ENCODE data around the gene KCNJ1.

KCNJ1 gene

DNA sequence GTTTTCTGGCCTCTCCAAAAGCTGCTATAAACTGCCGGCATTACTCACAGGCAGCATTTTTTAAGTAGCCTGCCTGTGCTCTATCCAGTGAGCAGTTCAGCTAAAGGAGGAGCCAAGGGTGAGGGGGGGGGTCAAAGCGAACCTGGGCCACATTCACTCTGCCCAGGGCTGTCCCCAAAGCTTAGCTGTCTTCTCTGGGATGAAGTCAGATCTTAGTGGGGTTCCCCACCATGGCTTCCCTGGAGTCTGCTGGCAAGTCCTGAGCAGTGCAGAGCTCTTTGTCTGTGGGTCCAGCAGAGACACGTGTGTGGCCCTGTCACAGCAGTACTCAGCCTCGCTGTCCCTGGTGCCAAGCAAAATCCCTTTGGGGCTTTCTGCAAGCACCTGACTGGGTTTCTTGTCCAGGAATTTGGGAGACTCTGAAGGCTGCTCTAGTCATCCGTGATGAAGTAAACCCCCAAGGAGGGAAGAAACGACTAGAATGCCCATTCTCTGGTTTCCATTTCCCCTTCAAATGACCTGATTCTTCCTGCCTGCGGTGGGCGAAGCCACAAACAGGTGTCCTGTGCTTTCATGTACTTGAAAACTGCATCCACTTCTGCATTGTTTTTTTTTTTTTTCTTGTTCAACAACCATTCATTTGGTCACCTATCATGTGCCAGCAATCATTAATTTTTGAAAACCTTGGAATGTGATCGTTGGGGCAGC, 26.6 kb upstream of the KCNJ1 start:
- Histone ChIP-seq H3K9ac (ENCODE audit: insufficient read length, low read depth) (no peak overlapping the region), H3K36me3 (ENCODE audit: insufficient read depth, insufficient read length, low read length) (no peaks in the 10 kb centered on the region), H3K4me3 (ENCODE audit: insufficient read length, low read depth) (no peak overlapping the region), H3K4me1 (ENCODE audit: insufficient read depth, insufficient read length) (peaks cover 2% of the 10 kb centered on the region), H3K27me3 (ENCODE audit: insufficient read depth, insufficient read length) (peaks cover 33% of the 10 kb centered on the region), H3K9me3 (ENCODE audit: insufficient read depth, low read length) (no peaks in the 10 kb centered on the region)
- no peak for DNase-seq (ENCODE audit: low read depth, low spot score)
- TF ChIP-seq ZNF274 (IDR thresholded peaks at IDR 0.05; ENCODE audit: low read depth, low read length) (no peak), SUZ12 (IDR thresholded peaks at IDR 0.05; ENCODE audit: extremely low read depth, insufficient read depth, insufficient read length) (no peak), YY1 (IDR thresholded peaks at IDR 0.05; ENCODE audit: insufficient read depth, insufficient read length) (no peak)

DNA sequence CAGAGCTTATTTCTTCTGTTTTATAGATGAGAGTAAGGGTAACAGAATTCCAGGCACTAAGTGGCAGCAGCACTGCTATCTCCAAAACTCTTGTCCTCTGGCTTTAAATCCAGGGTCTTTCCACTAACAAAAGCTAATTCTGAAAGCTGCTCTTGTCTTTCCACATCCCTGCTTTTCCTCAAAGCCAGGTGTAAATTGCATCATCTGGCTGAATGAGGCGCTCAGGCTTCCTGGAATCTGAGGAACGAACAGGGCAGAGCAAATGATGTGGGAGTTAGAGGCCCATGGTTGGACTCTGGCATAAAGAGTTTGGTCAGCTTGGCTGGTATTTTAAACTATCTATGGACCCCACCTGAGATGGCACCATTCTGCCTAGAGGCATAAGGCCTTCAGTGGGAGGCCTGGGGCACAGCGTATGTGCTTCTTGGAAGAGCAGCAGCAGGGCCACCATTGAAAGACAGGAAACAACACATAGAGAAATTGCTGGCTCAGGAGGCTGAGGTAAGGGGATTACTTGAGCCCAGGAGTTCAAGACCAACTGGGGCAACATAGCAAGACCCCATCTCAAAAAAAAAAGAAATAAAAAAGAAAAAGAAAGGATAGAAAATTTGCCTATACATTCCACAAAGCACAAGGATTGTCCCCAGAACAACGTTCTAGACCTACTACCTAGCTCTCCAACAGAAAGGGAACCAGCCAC, 25.9 kb upstream of the KCNJ1 start:
- no peak for DNase-seq (ENCODE audit: low read depth, low spot score)
- H3K9ac ChIP-seq (ENCODE audit: insufficient read length, low read depth): no peak overlapping the region
- H3K4me1 ChIP-seq (ENCODE audit: insufficient read depth, insufficient read length): peaks cover 2% of the 10 kb centered on the region
- peaks cover 40% of the 10 kb centered on the region for H3K27me3 ChIP-seq (ENCODE audit: insufficient read depth, insufficient read length)
- no peaks in the 10 kb centered on the region for H3K36me3 ChIP-seq (ENCODE audit: insufficient read depth, insufficient read length, low read length)
- TF ChIP-seq ZNF274 (IDR thresholded peaks at IDR 0.05; ENCODE audit: low read depth, low read length) (no peak), SUZ12 (IDR thresholded peaks at IDR 0.05; ENCODE audit: extremely low read depth, insufficient read depth, insufficient read length) (no peak), YY1 (IDR thresholded peaks at IDR 0.05; ENCODE audit: insufficient read depth, insufficient read length) (no peak)
- no peak overlapping the region for H3K4me3 ChIP-seq (ENCODE audit: insufficient read length, low read depth)
- H3K9me3 ChIP-seq (ENCODE audit: insufficient read depth, low read length): no peaks in the 10 kb centered on the region

DNA sequence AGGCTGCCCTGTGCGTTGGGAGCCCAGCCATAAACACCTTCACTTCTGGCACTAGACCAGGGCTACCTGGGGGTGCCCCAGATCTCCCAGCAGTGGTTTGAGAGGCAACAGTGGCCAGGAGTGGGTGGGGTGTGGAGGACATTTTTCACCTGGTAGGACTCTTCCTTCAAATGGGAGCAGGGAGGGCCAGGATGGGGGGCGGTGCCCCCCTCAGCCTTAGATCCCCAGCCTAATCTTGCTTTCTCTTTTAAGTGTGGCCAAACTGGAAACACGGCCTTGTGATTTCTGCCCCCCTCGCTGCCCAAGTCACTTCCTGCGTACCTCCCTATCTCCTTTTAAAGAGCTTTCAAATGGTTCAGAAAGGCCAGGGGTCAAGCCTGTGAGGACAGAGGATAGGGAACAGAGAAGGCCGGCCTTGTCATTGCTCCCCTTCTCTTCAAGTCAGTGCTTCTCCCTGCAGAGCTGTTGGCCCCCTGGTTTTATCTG, 24.9 kb upstream of the KCNJ1 start:
- Histone ChIP-seq H3K36me3 (ENCODE audit: insufficient read depth, insufficient read length, low read length) (no peaks in the 10 kb centered on the region), H3K9me3 (ENCODE audit: insufficient read depth, low read length) (no peaks in the 10 kb centered on the region), H3K4me3 (ENCODE audit: insufficient read length, low read depth) (no peak overlapping the region), H3K4me1 (ENCODE audit: insufficient read depth, insufficient read length) (peaks cover 2% of the 10 kb centered on the region), H3K27me3 (ENCODE audit: insufficient read depth, insufficient read length) (peaks cover 40% of the 10 kb centered on the region), H3K9ac (ENCODE audit: insufficient read length, low read depth) (no peak overlapping the region)
- TF ChIP-seq ZNF274 (IDR thresholded peaks at IDR 0.05; ENCODE audit: low read depth, low read length): no peak
- TF ChIP-seq YY1 (IDR thresholded peaks at IDR 0.05; ENCODE audit: insufficient read depth, insufficient read length): no peak
- no peak for TF ChIP-seq SUZ12 (IDR thresholded peaks at IDR 0.05; ENCODE audit: extremely low read depth, insufficient read depth, insufficient read length)
- DNase-seq (ENCODE audit: low read depth, low spot score): no peak

DNA sequence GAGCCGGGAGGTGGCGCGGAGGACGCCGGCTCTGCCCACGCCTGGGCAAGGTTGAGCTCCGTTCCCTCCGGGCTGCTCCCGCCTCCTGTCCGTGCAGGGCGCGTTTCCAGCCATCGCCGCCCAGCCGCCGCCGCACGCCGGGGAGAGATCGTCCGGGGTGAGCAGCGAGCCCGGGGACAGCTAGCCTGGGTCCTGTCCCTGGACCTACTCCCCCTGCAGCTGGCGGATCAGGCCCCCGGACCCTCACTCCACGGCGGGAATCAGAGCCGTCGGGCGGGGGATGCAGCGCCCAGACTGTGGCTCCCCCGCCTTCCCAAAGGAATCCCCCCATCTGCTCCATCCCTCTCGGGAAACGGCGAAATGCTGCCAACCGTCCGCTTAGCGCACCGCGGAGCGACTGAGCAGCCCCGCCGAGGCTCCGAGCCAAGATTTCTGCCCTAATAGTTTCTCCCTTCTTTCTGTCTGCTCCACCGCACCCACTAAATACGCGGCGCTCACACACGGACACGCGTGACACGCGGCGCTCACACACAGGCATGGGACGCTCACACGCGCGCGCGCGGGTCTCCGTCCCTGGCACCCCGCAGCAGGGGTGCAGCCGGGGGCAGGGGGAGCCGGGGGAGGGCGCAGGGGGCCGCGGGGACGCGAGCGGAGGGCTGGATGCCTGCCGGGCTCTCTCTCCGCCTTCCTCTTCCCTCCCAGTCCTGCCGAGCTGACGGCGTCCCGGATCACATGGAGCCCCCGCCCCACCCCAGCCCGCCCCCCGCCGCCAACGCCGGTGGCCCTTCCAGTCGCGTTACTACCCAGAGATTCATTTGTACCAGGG, 23.7 kb upstream of the KCNJ1 start, which contains the start of gene KCNJ5:
Gene KCNJ5, plus strand, starts transcription at position 814 of the 826 bp plus-strand sequence. CDS start 19,918 bp downstream, outside the sequence.
- H3K4me1 ChIP-seq (ENCODE audit: insufficient read depth, insufficient read length): peaks cover 2% of the 10 kb centered on the region
- peak within 1 kb of the TSS; percentile 47 for H3K4me3 ChIP-seq (ENCODE audit: insufficient read length, low read depth)
- H3K27me3 ChIP-seq (ENCODE audit: insufficient read depth, insufficient read length): peaks cover 40% of the 10 kb centered on the region
- DNase-seq (ENCODE audit: low read depth, low spot score): no peak
- H3K9ac ChIP-seq (ENCODE audit: insufficient read length, low read depth): peak within 1 kb of the TSS; percentile 56
- H3K9me3 ChIP-seq (ENCODE audit: insufficient read depth, low read length): no peaks in the 10 kb centered on the region
- H3K36me3 ChIP-seq (ENCODE audit: insufficient read depth, insufficient read length, low read length): no peaks in the 10 kb centered on the region
- no peak for TF ChIP-seq YY1 (IDR thresholded peaks at IDR 0.05; ENCODE audit: insufficient read depth, insufficient read length)
- peak; percentile 58 for TF ChIP-seq SUZ12 (IDR thresholded peaks at IDR 0.05; ENCODE audit: extremely low read depth, insufficient read depth, insufficient read length)

DNA sequence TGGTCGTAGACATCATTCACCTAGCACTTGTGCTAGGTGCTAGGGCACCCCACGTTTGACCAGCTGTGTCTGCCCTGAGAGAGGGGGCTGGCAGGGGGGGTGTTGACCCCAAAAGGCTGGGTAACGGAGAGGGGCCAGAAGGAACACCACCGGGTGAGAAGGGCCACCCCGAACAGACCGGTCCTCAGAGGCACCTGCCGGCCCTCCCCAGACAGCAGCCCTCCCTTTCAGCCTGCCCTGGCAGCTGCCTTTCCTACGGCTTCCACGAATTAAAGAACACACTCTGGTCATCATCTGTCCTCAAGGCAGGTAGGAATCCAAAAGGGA, 23.1 kb upstream of the KCNJ1 start:
- no peak for TF ChIP-seq ZNF274 (IDR thresholded peaks at IDR 0.05; ENCODE audit: low read depth, low read length)
- no peak for TF ChIP-seq YY1 (IDR thresholded peaks at IDR 0.05; ENCODE audit: insufficient read depth, insufficient read length)
- no peak for TF ChIP-seq SUZ12 (IDR thresholded peaks at IDR 0.05; ENCODE audit: extremely low read depth, insufficient read depth, insufficient read length)
- H3K36me3 ChIP-seq (ENCODE audit: insufficient read depth, insufficient read length, low read length): no peaks in the 10 kb centered on the region
- H3K9me3 ChIP-seq (ENCODE audit: insufficient read depth, low read length): no peaks in the 10 kb centered on the region
- peaks cover 40% of the 10 kb centered on the region for H3K27me3 ChIP-seq (ENCODE audit: insufficient read depth, insufficient read length)
- H3K9ac ChIP-seq (ENCODE audit: insufficient read length, low read depth): peak overlapping the region; percentile 56
- no peak for DNase-seq (ENCODE audit: low read depth, low spot score)
- H3K4me3 ChIP-seq (ENCODE audit: insufficient read length, low read depth): peak overlapping the region; percentile 47
- peaks cover 2% of the 10 kb centered on the region for H3K4me1 ChIP-seq (ENCODE audit: insufficient read depth, insufficient read length)

DNA sequence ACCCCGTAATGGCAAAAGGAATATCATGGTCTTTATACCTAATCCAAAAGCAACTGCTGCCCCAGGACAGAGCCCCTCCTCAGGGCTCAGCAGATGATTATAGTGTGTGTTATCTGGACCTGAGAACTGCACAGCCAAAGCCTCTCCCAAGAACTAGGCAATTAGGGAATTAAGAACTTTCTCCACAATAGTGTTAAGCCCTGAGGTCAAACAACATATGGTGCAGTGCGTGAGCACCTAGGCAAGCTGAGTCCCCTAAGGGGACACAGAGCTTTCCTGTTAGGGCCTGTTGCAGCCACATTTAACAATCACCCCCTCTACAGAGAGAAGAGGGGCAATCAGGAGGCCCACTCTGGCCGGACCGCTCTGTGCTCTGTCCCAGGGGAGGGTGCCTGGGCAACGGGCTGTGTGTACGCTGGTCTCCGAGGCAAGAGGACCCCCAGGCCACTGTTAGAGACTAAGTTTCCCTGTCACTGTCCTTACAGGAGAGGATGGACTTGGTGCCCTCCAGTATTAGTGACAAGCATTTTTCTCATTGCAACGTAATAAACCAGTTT, 22.6 kb upstream of the KCNJ1 start:
- H3K4me1 ChIP-seq (ENCODE audit: insufficient read depth, insufficient read length): peaks cover 2% of the 10 kb centered on the region
- H3K4me3 ChIP-seq (ENCODE audit: insufficient read length, low read depth): peak overlapping the region; percentile 47
- peaks cover 40% of the 10 kb centered on the region for H3K27me3 ChIP-seq (ENCODE audit: insufficient read depth, insufficient read length)
- TF ChIP-seq SUZ12 (IDR thresholded peaks at IDR 0.05; ENCODE audit: extremely low read depth, insufficient read depth, insufficient read length): no peak
- TF ChIP-seq YY1 (IDR thresholded peaks at IDR 0.05; ENCODE audit: insufficient read depth, insufficient read length): no peak
- no peak for TF ChIP-seq ZNF274 (IDR thresholded peaks at IDR 0.05; ENCODE audit: low read depth, low read length)
- peak overlapping the region; percentile 8 for H3K9ac ChIP-seq (ENCODE audit: insufficient read length, low read depth)
- DNase-seq (ENCODE audit: low read depth, low spot score): no peak
- no peaks in the 10 kb centered on the region for H3K36me3 ChIP-seq (ENCODE audit: insufficient read depth, insufficient read length, low read length)
- H3K9me3 ChIP-seq (ENCODE audit: insufficient read depth, low read length): no peaks in the 10 kb centered on the region

Data from NT2/D1 (cell line).